Spleen (tissue), 11 donors: ENCODE results near the gene KIF3A. TPM values are rescaled to one million over a fixed set of nuclear protein-coding genes. Genes with fewer than 3 reads are reported as not detected.

Source experiments
- DNase-seq: peaks from one replicate; pipeline ENCODE4 v3.0.0-alpha.2; 2020
- H3K27ac ChIP-seq, 8 donors: fragments of 200-600 bp; sonication (generic) in 7 of 8; 1 replicate in 4 of 8; 2 replicates in 4 of 8; pipeline versions ENCODE4 v1.5.0 to v1.8.0; 2016 to 2021; ENCODE audit warnings: inconsistent platforms in 4 of 8, mild to moderate bottlenecking in 4 of 8, moderate library complexity in 1 of 8
- H3K27me3 ChIP-seq, 7 donors: fragments of 200-600 bp; sonication (generic) in 6 of 7; replicated peaks in 1 of 7; 1 replicate in 4 of 7; 2 replicates in 3 of 7; pipeline versions ENCODE4 v1.5.0 to v1.8.0; 2016 to 2021; ENCODE audit warnings: inconsistent platforms in 3 of 7, mild to moderate bottlenecking in 1 of 7
- H3K36me3 ChIP-seq, 6 donors: fragments of 200-600 bp; sonication (generic) in 5 of 6; 1 replicate in 4 of 6; 2 replicates in 2 of 6; pipeline versions ENCODE4 v1.5.0 to v1.8.0; 2016 to 2021; ENCODE audit warnings: inconsistent platforms in 2 of 6
- H3K4me1 ChIP-seq, 6 donors: fragments of 200-600 bp; sonication (generic) in 5 of 6; 1 replicate in 3 of 6; 2 replicates in 3 of 6; pipeline versions ENCODE4 v1.5.0 to v1.8.0; 2016 to 2021; ENCODE audit warnings: inconsistent platforms in 3 of 6
- H3K4me3 ChIP-seq, 8 donors: fragments of 200-600 bp; sonication (generic) in 7 of 8; 1 replicate in 4 of 8; 2 replicates in 4 of 8; pipeline versions ENCODE4 v1.5.0 to v1.8.0; 2016 to 2021; ENCODE audit warnings: inconsistent platforms in 4 of 8, mild to moderate bottlenecking in 4 of 8, moderate library complexity in 2 of 8
- H3K9me3 ChIP-seq, 8 donors: fragments of 200-600 bp; sonication (generic) in 7 of 8; 1 replicate in 4 of 8; 2 replicates in 4 of 8; pipeline versions ENCODE4 v1.5.0 to v1.8.0; 2016 to 2021; ENCODE audit warnings: inconsistent platforms in 4 of 8
- CTCF ChIP-seq, 11 experiments: fragments of 200-600 bp in 7 of 11; fragments of 450-650 bp in 4 of 11; sonication (generic) in 4 of 11; IDR thresholded peaks in 8 of 11; conservative IDR thresholded peaks in 3 of 11; 1 replicate in 7 of 11; 2 replicates in 4 of 11; pipeline versions ENCODE4 v1.4.0 to v1.8.0; 2016 to 2021; ENCODE audit warnings: antibody characterized with exemption in 11 of 11, inconsistent platforms in 4 of 11, mild to moderate bottlenecking in 1 of 11
- POLR2A ChIP-seq, 3 donors: fragments of 450-650 bp; IDR thresholded peaks; one replicate each; pipeline ENCODE4 v1.5.1; 2017; ENCODE audit warnings: antibody characterized with exemption in 3 of 3, mild to moderate bottlenecking in 1 of 3
- POLR2AphosphoS5 ChIP-seq, 3 donors: sonication (generic); formaldehyde crosslinking; IDR thresholded peaks; one replicate each; pipeline ENCODE4 v1.5.1; 2017; ENCODE audit warnings: antibody characterized with exemption in 3 of 3
- WGBS, 5 donors: extraction: QIAGEN DNeasy Blood & Tissue Kit in 3 of 5; methylation state at CpG; one replicate each; pipeline versions ENCODE4 v1.1.5 to v1.1.7; 2013 to 2018; 5-methylcytosine and 5-hydroxymethylcytosine counted together
- intact Hi-C: fragments of 100-400 bp; cut with DNase I; formaldehyde crosslinking; loops from one replicate; pipeline ENCODE4 v1.15.0; 2023; ENCODE audit warnings: low total_unique reads
- polyA plus RNA-seq, 3 donors: library from polyadenylated mRNA; stranded (reverse); fragments of 200-250 nt; gene quantifications; one replicate each; pipeline ENCODE4 v1.2.1, GENCODE V29; 2013
- total RNA-seq, 7 donors: library from RNA; depleted of rRNA in 3 of 7; stranded (reverse); fragments of >200 nt in 3 of 7; fragmentation: NEBNext Ultra II Directional in 4 of 7; extraction: Animal tissue kit (Norgen Biotek cat#: 25700) in 4 of 7; gene quantifications; one replicate each; pipeline versions ENCODE4 v1.1.0 to v1.2.1, GENCODE V29; 2016 to 2021
- donor health status: healthy with polysubstance abuse.
- donor health status: DM: no; HTN: no; CAD: no; lungs with moderate emphysema.
- donor health status: DM: no; HTN: no; CAD: no.
- donor health status: Bipolar disorder and iron deficiency.
- donor health status: healthy.
- donor health status: DM: no; HTN: no; CAD: no.
- donor health status: DM: yes; HTN: yes; CAD: no.

KIF3A gene
- total and polyA plus RNA-seq, 10 donors, result 1.3 to 10.7 (median 6.7) TPM

- Histone ChIP-seq H3K27ac (peak within 1 kb of the TSS in 7 of 8 donors; percentile 3 to 66 (median 42)), H3K4me3 (no peak within 1 kb of the TSS), H3K27me3 (no peaks in the 10 kb centered on the region), H3K9me3 (no peaks in the 10 kb centered on the region), H3K4me1 (peaks cover 0 to 27% (median 7%) of the 10 kb centered on the region in 6 donors), H3K36me3 (no peaks in the 10 kb centered on the region)
- no peak for DNase-seq
- TF ChIP-seq POLR2AphosphoS5 (IDR thresholded peaks at IDR 0.05) (no peak), CTCF (IDR thresholded peaks at IDR 0.05 in 8 of 11, conservative IDR thresholded peaks at IDR 0.05 in 3 of 11) (no peak)
- intact Hi-C loops, result no loop called here
- WGBS, 5 donors, result 82 to 89% (median 84%) methylated on average over 14 of the region's 14 CpGs
Observed at GRCh38 chr5:132673939-132674630, 63.3 kb downstream of the KIF3A start, which contains the start of gene IL4. Gene IL4 (plus strand): TSS chr5:132673989. CDS start chr5:132674051, 62 bp downstream.

GRCh38 chr5:132673488-132673887, 63.9 kb downstream of the KIF3A start:
- H3K9me3 ChIP-seq, result no peaks in the 10 kb centered on the region
- H3K4me3 ChIP-seq, result no peak overlapping the region
- no peak for DNase-seq
- no peak overlapping the region for H3K27ac ChIP-seq
- 77 to 95% (median 88%) methylated on average over 1 of the region's 1 CpG for WGBS, 5 donors
- TF ChIP-seq POLR2A (IDR thresholded peaks at IDR 0.05) (no peak), CTCF (IDR thresholded peaks at IDR 0.05 in 8 of 11, conservative IDR thresholded peaks at IDR 0.05 in 3 of 11) (no peak), POLR2AphosphoS5 (IDR thresholded peaks at IDR 0.05) (no peak)
- H3K27me3 ChIP-seq, result no peaks in the 10 kb centered on the region
- H3K36me3 ChIP-seq, result no peaks in the 10 kb centered on the region
- intact Hi-C loops, result no loop called here
- peaks cover 0 to 27% (median 7%) of the 10 kb centered on the region in 6 donors for H3K4me1 ChIP-seq

GRCh38 chr5:132671000-132671399, 66.3 kb downstream of the KIF3A start:
- Histone ChIP-seq H3K4me1 (peaks cover 0 to 11% (median 7%) of the 10 kb centered on the region in 6 donors), H3K9me3 (no peaks in the 10 kb centered on the region), H3K27me3 (no peaks in the 10 kb centered on the region), H3K36me3 (no peaks in the 10 kb centered on the region), H3K27ac (no peak overlapping the region), H3K4me3 (no peak overlapping the region)
- intact Hi-C loops, result no loop called here
- DNase-seq, result no peak
- 94 to 97% (median 95%) methylated on average over 3 of the region's 3 CpGs for WGBS, 5 donors
- TF ChIP-seq POLR2AphosphoS5 (IDR thresholded peaks at IDR 0.05) (no peak), POLR2A (IDR thresholded peaks at IDR 0.05) (no peak), CTCF (IDR thresholded peaks at IDR 0.05 in 8 of 11, conservative IDR thresholded peaks at IDR 0.05 in 3 of 11) (no peak)

- Histone ChIP-seq H3K36me3 (no peaks in the 10 kb centered on the region), H3K4me1 (peaks cover 0 to 8% (median 5%) of the 10 kb centered on the region in 6 donors), H3K9me3 (no peaks in the 10 kb centered on the region), H3K4me3 (no peak overlapping the region), H3K27ac (no peak overlapping the region), H3K27me3 (no peaks in the 10 kb centered on the region)
- no peak for TF ChIP-seq POLR2A (IDR thresholded peaks at IDR 0.05)
- TF ChIP-seq POLR2AphosphoS5 (IDR thresholded peaks at IDR 0.05), result no peak
- no peak for TF ChIP-seq CTCF (IDR thresholded peaks at IDR 0.05 in 8 of 11, conservative IDR thresholded peaks at IDR 0.05 in 3 of 11)
- intact Hi-C loops, result no loop called here
- 83 to 93% (median 91%) methylated on average over 16 of the region's 16 CpGs for WGBS, 5 donors
- peak; percentile 37 for DNase-seq
Observed at GRCh38 chr5:132669966-132670882, 67.1 kb downstream of the KIF3A start.
